NCI-H146 treated with DMSO at 0.1 percent for 48 hours (cell line): Measurements from ENCODE around the gene TNFAIP1.

ENCODE experiments used
- DNase-seq: peaks from one replicate; lab custom pipeline; 2025; ENCODE audit not compliant: unreplicated experiment; lab: John Stamatoyannopoulos, UW

TNFAIP1 gene

GRCh38 chr17:28344435-28344901 is 8.9 kb downstream of the TNFAIP1 start:
- no peak for DNase-seq

DNA sequence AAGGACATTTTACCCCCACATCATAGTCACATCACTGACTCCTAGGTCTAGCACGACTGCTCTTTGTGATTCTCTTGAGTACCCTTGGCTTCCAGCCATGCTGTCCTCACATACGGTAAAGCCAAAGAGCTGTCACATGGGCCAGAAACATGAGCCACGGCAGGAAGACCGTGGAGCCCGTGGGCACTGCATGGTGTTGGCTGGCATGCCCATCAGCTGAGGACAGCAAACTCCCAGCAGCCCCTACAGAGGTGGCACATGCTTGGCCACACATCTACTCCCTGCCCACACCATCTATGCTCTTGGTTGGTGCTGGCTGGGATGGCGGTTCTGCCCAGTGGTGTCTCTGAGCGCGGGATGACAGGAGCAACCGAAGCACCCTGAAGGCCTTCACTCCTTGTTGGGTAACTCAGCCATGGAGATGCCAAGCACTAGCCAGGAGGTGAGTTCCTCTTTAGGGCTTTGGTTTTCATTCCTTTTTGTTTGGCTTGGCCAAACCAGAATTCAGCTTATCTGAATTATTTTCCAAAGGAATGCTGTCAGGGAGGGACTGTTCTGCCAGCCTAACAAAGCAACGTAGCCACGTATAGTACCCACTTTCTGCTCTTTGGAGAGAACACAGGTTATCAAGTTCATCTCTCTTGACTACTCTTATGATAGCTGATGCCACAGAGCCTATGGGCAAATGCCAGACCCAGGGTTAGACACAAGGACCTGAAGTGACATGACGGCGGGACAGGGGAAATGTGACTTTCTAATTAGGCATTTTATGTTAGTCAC is 10.0 kb downstream of the TNFAIP1 start:
- DNase-seq = no peak

- DNase-seq = no peak
These were observed 10.6 kb downstream of the TNFAIP1 start for GRCh38 chr17:28346199-28346580.

GRCh38 chr17:28346746-28347246 is 11.2 kb downstream of the TNFAIP1 start:
- DNase-seq = no peak

DNA sequence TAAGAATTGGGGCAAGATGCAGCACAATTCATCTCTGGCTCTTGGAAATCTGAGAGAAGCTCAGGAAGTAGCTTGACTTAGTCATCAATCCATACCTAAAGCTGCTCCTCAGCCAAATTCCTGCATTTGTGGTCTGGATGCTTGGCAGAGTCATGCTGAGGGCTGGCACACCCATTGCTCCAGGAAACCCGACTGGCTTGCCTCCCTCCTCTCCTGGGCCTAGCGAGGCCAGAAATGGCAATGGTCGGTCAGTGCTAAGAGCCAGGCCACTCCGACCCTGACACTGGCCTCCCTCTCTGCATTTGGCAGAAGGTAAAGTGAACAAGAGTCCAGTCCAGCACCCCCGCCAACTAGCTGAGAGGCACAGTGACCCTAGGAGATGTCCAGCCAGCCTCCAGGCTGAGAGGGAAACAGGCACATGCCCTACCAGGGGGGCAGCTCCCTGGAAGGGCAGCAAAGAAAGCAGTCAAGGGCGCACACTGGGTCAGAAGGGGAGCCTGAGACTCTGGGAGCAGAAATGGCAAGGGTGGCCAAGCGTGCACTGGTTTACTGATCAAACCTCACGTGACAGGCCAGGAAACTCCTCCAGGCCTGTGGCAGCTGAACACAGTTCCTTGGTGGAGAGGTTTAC is 11.8 kb downstream of the TNFAIP1 start:
- DNase-seq = no peak

DNA sequence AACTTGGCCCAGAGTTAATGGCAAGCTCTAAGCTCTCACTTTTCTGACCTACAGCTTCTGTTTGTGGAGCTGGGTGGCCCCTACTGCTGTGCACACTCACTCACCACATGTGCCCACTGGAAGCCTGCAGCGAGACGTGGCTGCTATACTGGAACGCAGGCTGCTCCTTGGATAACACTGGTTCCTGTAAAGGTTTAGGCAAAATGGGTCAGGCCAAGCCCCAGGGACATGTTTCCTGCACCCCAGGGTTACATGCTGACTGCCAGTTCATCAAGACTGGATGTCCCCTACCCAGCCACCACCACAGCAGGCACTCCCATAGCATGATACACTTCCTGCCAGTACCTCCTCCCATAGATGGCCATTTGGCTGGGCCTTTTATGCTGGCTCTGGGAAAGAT is 13.4 kb downstream of the TNFAIP1 start:
- no peak for DNase-seq

- DNase-seq = no peak
These were observed 14.7 kb downstream of the TNFAIP1 start for GRCh38 chr17:28350271-28350670.

DNA sequence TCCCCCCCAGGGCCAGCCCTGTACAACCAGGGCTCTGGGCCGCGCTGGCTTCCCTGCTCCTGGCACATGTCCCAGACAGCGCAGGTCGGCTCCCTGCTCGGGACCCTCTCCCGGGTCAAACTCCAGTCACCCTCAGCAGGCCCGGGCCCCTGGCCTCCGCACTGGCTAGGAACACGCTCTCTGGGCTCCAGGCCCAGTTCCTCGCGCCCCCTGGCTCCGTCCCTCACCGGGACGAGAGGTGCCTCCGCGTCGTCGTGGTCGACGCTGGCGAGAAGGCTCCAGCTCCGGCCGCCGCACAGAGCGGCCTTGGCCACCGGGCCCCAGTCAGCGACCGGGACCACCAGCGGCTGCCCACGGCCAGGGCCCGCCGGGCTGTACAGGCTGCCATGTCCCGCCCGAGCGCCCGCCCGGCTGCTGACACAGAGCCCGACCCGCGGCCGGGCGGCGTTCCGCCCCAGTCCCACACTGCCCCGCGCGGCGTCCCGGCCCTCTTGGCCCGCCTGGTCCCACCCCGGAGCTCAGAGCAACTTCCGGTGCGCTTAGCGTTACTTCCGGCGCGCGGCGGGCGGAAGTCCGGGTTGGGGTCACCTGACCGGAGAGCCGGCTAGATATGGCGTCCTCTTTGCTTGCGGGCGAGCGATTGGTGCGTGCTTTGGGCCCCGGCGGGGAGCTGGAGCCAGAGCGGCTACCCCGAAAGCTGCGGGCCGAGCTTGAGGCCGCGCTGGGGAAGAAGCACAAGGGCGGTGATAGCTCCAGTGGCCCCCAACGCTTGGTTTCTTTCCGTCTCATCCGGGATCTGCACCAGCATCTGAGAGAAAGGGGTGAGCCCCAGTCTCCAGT is 21.7 kb downstream of the TNFAIP1 start, which contains the start of gene POLDIP2:
TSS of gene POLDIP2 (minus strand) at position 467 of the 840 bp plus-strand sequence. CDS start at position 388, 79 bp downstream.
- peak; percentile 73 for DNase-seq

- DNase-seq = no peak
These were observed 22.3 kb downstream of the TNFAIP1 start for GRCh38 chr17:28357901-28358197.

GRCh38 chr17:28363186-28363585 is 27.6 kb downstream of the TNFAIP1 start:
- no peak for DNase-seq

- DNase-seq = no peak
These were observed 28.5 kb downstream of the TNFAIP1 start for GRCh38 chr17:28363776-28364650.

- DNase-seq = no peak
These were observed 29.3 kb downstream of the TNFAIP1 start, which contains the start of gene SEBOX for GRCh38 chr17:28364665-28365363. SEBOX (minus strand) TSS chr17:28365199; CDS start chr17:28365151, 48 bp downstream.

- no peak for DNase-seq
These were observed 29.9 kb downstream of the TNFAIP1 start for GRCh38 chr17:28365487-28365886.

DNA sequence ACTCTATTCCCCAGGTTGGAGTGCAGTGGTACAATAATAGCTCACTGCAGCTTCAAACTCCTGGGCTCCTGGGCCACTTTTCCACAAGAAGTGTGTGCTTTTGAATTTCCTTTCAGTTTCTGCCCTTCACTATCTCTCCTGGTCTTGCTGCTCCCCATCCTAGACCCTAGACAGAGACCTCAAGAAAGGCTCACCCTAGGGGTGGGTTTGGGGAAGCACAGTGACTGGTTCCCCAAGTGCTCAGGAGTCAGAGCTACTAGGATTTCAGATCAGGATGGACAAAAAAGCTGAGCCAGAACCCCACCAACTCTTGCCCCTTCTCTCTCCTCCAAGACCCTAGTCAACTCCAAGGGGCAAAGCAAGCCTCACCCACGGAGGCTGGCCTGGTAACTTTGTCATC is 31.0 kb downstream of the TNFAIP1 start:
- no peak for DNase-seq

DNA sequence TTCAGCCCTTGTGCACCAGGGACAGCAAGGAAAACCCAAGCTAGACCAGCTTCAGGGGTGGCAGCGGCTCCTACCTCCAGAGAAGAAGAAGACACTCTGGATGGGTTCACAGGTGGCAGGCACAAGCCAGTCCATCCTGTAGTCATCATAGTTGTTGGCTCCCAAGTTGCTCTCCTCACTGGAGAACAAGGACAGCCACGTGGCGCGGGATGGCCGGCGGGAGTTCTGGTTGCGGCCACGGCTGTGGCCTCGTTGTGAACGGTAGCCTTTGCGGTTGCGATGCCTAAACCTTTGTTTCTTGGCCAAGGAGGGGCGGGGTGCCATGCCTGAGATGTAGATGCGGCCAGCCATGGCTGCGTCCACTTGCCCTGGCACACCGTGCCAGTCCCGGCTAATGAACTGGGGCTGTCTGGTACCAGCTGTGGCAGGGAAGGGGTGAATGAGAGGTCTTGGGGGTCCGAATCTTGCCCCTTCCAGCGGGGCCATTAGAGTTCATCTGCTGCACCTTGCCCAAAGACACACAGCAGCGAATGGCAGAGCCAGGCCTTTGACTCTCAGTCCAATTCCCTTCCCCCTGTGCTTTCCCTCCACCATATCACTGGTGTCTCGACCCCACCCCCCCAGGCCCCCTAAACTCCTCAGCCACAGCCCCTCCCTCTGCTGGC is 32.2 kb downstream of the TNFAIP1 start:
- no peak for DNase-seq

GRCh38 chr17:28368306-28368831 is 32.8 kb downstream of the TNFAIP1 start:
- DNase-seq = no peak

DNA sequence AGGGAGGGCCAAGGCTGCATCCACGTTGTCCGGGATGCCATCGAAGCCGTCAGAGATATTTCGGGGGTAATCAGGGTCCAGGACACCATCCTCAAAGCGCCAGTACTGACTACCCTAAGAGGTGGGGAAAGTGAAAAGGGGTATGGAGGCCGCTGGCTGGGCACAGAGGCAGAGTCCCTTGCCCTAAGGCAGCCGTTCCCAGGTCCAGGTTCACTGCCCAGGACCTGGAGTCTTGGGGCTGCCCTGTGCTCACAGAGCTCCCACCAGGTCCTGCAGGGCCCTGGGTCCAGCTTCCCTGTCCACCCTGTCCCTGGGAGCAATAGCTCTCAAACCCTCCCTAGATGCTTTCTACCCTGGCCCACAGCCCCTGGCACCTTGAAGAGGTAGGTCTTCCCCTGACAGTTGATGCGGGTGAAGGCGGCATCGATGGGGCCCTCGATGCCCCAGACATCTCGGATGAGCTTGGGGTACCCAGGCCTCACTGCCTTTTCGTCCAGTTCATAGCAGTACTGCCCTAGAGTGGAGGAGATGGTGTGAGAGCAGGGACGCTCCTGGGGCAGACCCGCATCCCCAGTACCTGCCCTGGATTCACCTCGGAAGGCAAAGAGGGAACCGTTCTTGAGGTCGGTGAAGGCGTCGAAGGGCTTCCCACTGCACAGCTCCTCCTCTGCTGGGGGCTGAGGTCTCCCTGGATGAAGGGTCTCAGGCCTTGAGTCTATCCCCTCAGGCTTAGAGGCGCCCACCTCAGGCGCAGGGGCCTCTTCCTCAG is 33.5 kb downstream of the TNFAIP1 start:
- no peak for DNase-seq

DNA sequence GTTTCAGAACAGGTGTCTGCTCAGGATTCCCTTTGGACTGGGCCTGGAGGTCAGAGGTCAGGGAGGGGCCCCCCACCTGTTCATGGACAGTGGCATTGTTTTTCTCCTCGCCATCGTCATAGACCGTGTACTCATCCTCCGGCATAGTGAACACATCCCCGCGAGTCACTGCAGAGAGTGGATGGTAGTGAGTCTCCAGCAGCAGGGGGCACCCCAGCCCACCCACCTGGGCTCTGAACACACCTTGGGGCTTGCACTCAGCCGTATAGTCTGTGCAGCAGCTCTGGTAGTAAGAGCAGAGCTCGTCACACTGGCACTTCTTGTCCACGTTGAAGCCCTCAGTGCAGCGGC is 34.1 kb downstream of the TNFAIP1 start:
- no peak for DNase-seq
